Stimulated activated naive B cell treated with anti-CD40 and anti-IgM and Interleukin-4, amounts not matched to agents 10 μg/mL and 1 μg/mL and 100 μg/mL, for 72 hours (primary cell): ENCODE measurements around the gene AICDA.
"Not testable (repeated sequence)": the region's sequence is repeated elsewhere in the genome, so short reads cannot be mapped to it uniquely, and the experiment has no call there.

Experiments used
- ATAC-seq, 2 donors: fragments of 150-1000 bp; cut with Tn5 transposase; replicated peaks; 2 replicates each; pipeline ENCODE4 v1.10.0; 2021; ENCODE audit warnings: moderate library complexity in 1 of 2
- DNase-seq: peaks from one replicate; pipeline ENCODE4 v3.0.0; 2021
- H3K27ac Mint-ChIP-seq: one replicate; pipeline ENCODE4 v1.8.0; 2022; ENCODE audit warnings: mild to moderate bottlenecking, mixed read lengths
- H3K27me3 Mint-ChIP-seq, 2 donors: one replicate each; pipeline ENCODE4 v1.8.0; 2022; ENCODE audit warnings: mixed read lengths in 2 of 2
- H3K36me3 Mint-ChIP-seq, 2 donors: one replicate each; pipeline ENCODE4 v1.8.0; 2022; ENCODE audit warnings: mixed read lengths in 2 of 2, mild to moderate bottlenecking in 1 of 2
- H3K4me1 Mint-ChIP-seq, 2 donors: one replicate each; pipeline ENCODE4 v1.8.0; 2022; ENCODE audit warnings: mixed read lengths in 2 of 2, mild to moderate bottlenecking in 1 of 2
- H3K4me3 Mint-ChIP-seq, 2 donors: one replicate each; pipeline ENCODE4 v1.8.0; 2022; ENCODE audit warnings: mild to moderate bottlenecking in 2 of 2, mixed read lengths in 2 of 2, moderate library complexity in 1 of 2
- H3K9me3 Mint-ChIP-seq, 2 donors: one replicate each; pipeline ENCODE4 v1.8.0; 2022; ENCODE audit warnings: mixed read lengths in 2 of 2, mild to moderate bottlenecking in 1 of 2

The AICDA gene

DNA sequence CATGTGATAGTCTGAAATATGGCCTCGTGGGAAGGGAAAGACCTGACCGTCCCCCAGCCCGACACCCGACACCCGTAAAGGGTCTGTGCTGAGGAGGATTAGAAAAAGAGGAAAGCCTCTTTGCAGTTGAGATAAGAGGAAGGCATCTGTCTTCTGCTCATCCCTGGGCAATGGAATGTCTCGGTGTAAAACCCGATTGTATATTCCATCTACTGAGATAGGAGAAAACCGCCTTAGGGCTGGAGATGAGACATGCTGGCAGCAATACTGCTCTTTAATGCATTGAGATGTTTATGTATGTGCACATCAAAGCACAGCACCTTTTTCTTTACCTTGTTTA lies 23.3 kb upstream of the AICDA start:
- H3K4me1 Mint-ChIP-seq, result peaks cover 5 to 16% of the 10 kb centered on the region in 2 donors
- ATAC-seq, H3K27me3 Mint-ChIP-seq, DNase-seq, H3K4me3 Mint-ChIP-seq, H3K27ac Mint-ChIP-seq, H3K36me3 Mint-ChIP-seq, H3K9me3 Mint-ChIP-seq: not testable (repeated sequence)

- H3K27ac Mint-ChIP-seq, result peak overlapping the region; percentile 27
- H3K4me3 Mint-ChIP-seq, result not testable (repeated sequence)
These were observed 22.8 kb upstream of the AICDA start for GRCh38 chr12:8635342-8636006.

GRCh38 chr12:8630131-8630530 lies 17.5 kb upstream of the AICDA start:
- no peak for DNase-seq
- Mint-ChIP-seq H3K36me3 (peaks cover 4 to 12% of the 10 kb centered on the region in 2 donors), H3K27me3 (no peaks in the 10 kb centered on the region), H3K27ac (peak overlapping the region; percentile 52), H3K4me3 (peak overlapping the region in 1 of 2 donors; percentile 25), H3K4me1 (peaks cover 14 to 35% of the 10 kb centered on the region in 2 donors), H3K9me3 (peaks cover 0 to 5% of the 10 kb centered on the region in 2 donors)
- no peak for ATAC-seq

More at GRCh38 chr12:8635342-8636006, 22.8 kb upstream of the AICDA start:
- not testable (repeated sequence) for ATAC-seq, H3K9me3 Mint-ChIP-seq, DNase-seq, H3K27me3 Mint-ChIP-seq
- H3K36me3 Mint-ChIP-seq, result peaks cover 4 to 12% of the 10 kb centered on the region in 2 donors
- peaks cover 5 to 20% of the 10 kb centered on the region in 2 donors for H3K4me1 Mint-ChIP-seq

DNA sequence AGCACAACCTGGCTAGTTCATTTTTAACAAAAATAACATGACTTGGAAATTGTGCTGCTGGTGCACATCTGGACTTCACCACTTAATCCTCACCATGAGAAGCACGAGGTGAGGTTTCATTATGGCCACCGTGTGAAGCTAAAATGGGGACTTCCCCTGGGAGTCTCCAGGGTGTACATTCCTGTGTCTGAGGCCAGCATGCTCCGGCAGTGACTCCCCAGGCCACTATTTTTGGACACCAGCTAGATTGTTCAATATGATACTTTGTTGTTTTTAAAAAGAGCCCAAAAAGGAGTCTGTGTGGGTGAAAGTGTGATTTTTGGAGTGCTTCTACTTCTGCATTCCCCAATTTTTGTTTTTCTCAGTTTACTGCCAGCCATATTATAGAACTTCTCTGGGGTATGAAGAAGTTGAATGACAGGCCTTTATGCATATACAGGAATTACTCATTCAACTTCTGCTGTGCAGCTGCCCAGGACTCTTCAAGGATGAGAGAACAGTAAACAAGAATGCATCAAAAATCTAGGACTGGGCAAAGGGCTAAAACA lies 16.9 kb upstream of the AICDA start:
- H3K9me3 Mint-ChIP-seq, result peaks cover 0 to 5% of the 10 kb centered on the region in 2 donors
- ATAC-seq (peak; percentile 95 to 97), DNase-seq (peak; percentile 86)
- peaks cover 4 to 12% of the 10 kb centered on the region in 2 donors for H3K36me3 Mint-ChIP-seq
- H3K4me3 Mint-ChIP-seq, result peak overlapping the region; percentile 20 to 32
- peak overlapping the region; percentile 52 for H3K27ac Mint-ChIP-seq
- H3K27me3 Mint-ChIP-seq, result no peaks in the 10 kb centered on the region
- H3K4me1 Mint-ChIP-seq, result peaks cover 14 to 35% of the 10 kb centered on the region in 2 donors

DNA sequence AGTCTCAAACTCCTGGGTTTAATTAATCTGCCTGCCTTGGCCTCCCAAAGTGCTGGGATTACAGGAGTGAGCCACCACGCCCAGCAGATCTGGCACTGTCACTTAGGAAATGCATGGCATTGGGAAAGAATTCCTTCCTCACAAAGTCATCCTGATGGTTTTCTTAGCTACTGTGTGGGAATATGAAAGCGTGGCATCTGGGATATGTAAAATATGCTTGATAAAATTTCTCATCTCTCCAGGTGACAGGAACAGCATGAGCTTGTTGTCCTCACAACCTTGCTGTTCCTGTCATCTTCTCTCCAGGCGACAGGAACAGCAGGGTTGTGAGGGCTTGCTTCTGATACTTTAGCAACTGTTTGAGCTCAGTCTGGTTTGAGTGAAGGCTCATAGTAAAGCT lies 16.1 kb upstream of the AICDA start:
- Mint-ChIP-seq H3K27ac (peak overlapping the region; percentile 73), H3K4me3 (no peak overlapping the region), H3K9me3 (peaks cover 0 to 5% of the 10 kb centered on the region in 2 donors), H3K36me3 (peaks cover 4 to 11% of the 10 kb centered on the region in 2 donors), H3K4me1 (peaks cover 14 to 35% of the 10 kb centered on the region in 2 donors), H3K27me3 (no peaks in the 10 kb centered on the region)
- ATAC-seq, result no peak
- no peak for DNase-seq

- H3K4me1 Mint-ChIP-seq, result peaks cover 14 to 26% of the 10 kb centered on the region in 2 donors
- H3K9me3 Mint-ChIP-seq, H3K4me3 Mint-ChIP-seq, H3K27me3 Mint-ChIP-seq, ATAC-seq, DNase-seq, H3K36me3 Mint-ChIP-seq, H3K27ac Mint-ChIP-seq: not testable (repeated sequence)
These were observed 12.1 kb upstream of the AICDA start for GRCh38 chr12:8624750-8625149.

DNA sequence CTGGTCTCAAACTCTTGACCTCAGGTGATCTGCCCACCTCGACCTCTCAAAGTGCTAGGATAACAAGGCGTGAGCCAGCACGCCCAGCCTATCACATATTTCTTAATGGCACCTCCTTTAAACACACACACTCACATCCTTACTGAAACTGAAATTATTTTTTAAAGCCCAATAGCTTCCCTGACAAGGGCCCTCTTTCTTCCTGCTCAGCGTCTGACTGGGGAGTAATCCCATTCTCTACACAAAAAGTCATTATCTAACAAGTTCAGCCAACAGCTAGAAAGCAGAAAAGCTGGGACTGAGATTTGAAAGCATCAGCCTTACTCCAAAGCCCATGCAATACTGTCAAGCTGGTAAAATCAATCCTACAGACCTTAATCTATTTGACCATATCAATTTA lies 10.0 kb upstream of the AICDA start:
- Mint-ChIP-seq H3K36me3 (peaks cover 0 to 3% of the 10 kb centered on the region in 2 donors), H3K9me3 (peaks cover 0 to 2% of the 10 kb centered on the region in 2 donors), H3K4me3 (no peak overlapping the region), H3K27ac (no peak overlapping the region), H3K4me1 (peaks cover 6 to 18% of the 10 kb centered on the region in 2 donors), H3K27me3 (no peaks in the 10 kb centered on the region)
- DNase-seq (no peak), ATAC-seq (no peak)

GRCh38 chr12:8615206-8615605 lies 2.5 kb upstream of the AICDA start:
- H3K27ac Mint-ChIP-seq, result no peak overlapping the region
- DNase-seq, result no peak
- no peak overlapping the region for H3K4me3 Mint-ChIP-seq
- H3K27me3 Mint-ChIP-seq, result no peaks in the 10 kb centered on the region
- H3K9me3 Mint-ChIP-seq, result peaks cover 3 to 8% of the 10 kb centered on the region in 2 donors
- H3K36me3 Mint-ChIP-seq, result peaks cover 2 to 10% of the 10 kb centered on the region in 2 donors
- no peak for ATAC-seq
- H3K4me1 Mint-ChIP-seq, result peaks cover 22 to 31% of the 10 kb centered on the region in 2 donors

DNA sequence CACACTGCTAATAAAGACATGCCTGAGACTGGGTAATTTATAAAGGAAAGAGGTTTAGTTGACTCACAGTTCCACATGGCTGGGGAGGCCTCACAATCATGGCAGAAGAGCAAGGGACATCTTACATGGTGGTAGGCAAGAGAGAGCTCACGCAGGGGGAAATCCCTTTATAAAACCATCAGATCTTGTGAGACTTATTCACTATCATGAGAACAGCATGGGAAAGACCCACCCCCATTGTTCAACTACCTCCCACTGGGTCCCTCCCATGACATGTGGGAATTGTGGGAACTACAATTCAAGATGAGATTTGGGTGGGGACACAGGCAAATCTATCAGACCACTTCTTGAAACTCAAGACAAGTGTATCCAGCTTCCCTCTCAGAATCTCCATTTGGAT lies 1.2 kb upstream of the AICDA start:
- not testable (repeated sequence) for H3K27ac Mint-ChIP-seq, H3K36me3 Mint-ChIP-seq, H3K4me3 Mint-ChIP-seq, H3K9me3 Mint-ChIP-seq, H3K27me3 Mint-ChIP-seq, DNase-seq, ATAC-seq
- peaks cover 25 to 32% of the 10 kb centered on the region in 2 donors for H3K4me1 Mint-ChIP-seq

DNA sequence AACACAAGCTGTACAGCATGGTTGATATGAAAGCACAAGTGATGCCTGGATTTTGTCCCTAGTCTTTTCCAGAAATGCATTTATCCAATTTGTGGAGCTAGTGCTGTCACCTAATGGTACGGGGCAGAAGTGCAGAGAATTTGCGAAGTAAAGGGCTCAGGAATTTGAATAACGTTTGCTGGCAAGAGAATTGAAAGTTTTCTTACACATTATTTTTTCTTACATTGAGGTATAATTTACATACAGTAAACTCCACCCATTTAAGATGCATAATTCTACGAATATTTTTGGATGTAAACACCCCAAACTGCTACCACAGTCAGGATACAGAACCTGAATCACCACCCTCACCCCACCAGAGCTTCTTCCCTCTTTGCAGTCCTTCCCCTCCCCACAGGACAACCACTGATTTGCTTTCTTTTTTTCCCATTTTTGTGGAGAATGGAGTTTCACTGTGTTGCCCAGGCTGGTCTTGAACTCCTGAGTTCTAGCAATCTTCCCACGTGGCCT lies 3.5 kb downstream of the AICDA start:
- Mint-ChIP-seq H3K4me1 (peaks cover 32 to 38% of the 10 kb centered on the region in 2 donors), H3K9me3 (peaks cover 0 to 1% of the 10 kb centered on the region in 2 donors), H3K27ac (peak overlapping the region; percentile 65), H3K4me3 (peak overlapping the region; percentile 78 to 79), H3K27me3 (peaks cover 11 to 16% of the 10 kb centered on the region in 2 donors), H3K36me3 (peaks cover 1 to 7% of the 10 kb centered on the region in 2 donors)
- DNase-seq (no peak), ATAC-seq (peak; percentile 19 to 48)

GRCh38 chr12:8606890-8607289 lies 5.8 kb downstream of the AICDA start:
- ATAC-seq, result no peak
- Mint-ChIP-seq H3K9me3 (no peaks in the 10 kb centered on the region), H3K27me3 (peaks cover 11 to 19% of the 10 kb centered on the region in 2 donors), H3K36me3 (peaks cover 2 to 3% of the 10 kb centered on the region in 2 donors), H3K4me1 (peaks cover 26 to 37% of the 10 kb centered on the region in 2 donors), H3K27ac (no peak overlapping the region), H3K4me3 (no peak overlapping the region)
- DNase-seq, result no peak

GRCh38 chr12:8605057-8605456 lies 7.6 kb downstream of the AICDA start:
- DNase-seq (no peak), ATAC-seq (no peak)
- peaks cover 16 to 25% of the 10 kb centered on the region in 2 donors for H3K27me3 Mint-ChIP-seq
- no peaks in the 10 kb centered on the region for H3K9me3 Mint-ChIP-seq
- H3K36me3 Mint-ChIP-seq, result peaks cover 2 to 3% of the 10 kb centered on the region in 2 donors
- peaks cover 17 to 26% of the 10 kb centered on the region in 2 donors for H3K4me1 Mint-ChIP-seq
- no peak overlapping the region for H3K4me3 Mint-ChIP-seq
- no peak overlapping the region for H3K27ac Mint-ChIP-seq

- H3K4me1 Mint-ChIP-seq, result peaks cover 11 to 14% of the 10 kb centered on the region in 2 donors
- ATAC-seq (no peak), DNase-seq (no peak)
- H3K27ac Mint-ChIP-seq, result no peak overlapping the region
- peaks cover 2 to 3% of the 10 kb centered on the region in 2 donors for H3K36me3 Mint-ChIP-seq
- H3K27me3 Mint-ChIP-seq, result peaks cover 17 to 29% of the 10 kb centered on the region in 2 donors
- no peaks in the 10 kb centered on the region for H3K9me3 Mint-ChIP-seq
- no peak overlapping the region for H3K4me3 Mint-ChIP-seq
These were observed 8.8 kb downstream of the AICDA start for GRCh38 chr12:8603856-8604255.

- ATAC-seq, result no peak
- no peak overlapping the region for H3K4me3 Mint-ChIP-seq
- H3K27ac Mint-ChIP-seq, result no peak overlapping the region
- peaks cover 17 to 29% of the 10 kb centered on the region in 2 donors for H3K27me3 Mint-ChIP-seq
- peaks cover 2 to 3% of the 10 kb centered on the region in 2 donors for H3K36me3 Mint-ChIP-seq
- DNase-seq, result no peak
- H3K9me3 Mint-ChIP-seq, result no peaks in the 10 kb centered on the region
- peaks cover 9 to 11% of the 10 kb centered on the region in 2 donors for H3K4me1 Mint-ChIP-seq
These were observed 9.4 kb downstream of the AICDA start for GRCh38 chr12:8603286-8603685.

DNA sequence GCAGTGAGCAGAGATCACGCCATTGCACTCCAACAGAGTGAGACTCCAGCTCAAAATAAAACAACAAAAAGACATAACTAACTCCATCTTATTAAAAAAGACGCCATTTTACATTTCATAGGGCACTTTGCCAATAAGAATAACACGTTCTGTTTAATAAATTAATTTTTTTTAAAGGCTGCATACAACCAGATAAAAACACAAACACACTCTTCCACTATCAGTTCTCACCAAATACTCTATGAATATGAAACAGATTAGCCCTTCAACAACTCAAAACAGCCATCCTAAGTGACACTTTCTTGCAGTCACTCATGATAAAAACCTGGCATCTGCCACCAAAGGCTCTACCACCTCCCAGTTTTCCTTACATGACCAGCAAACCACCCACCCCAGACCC lies 16.1 kb downstream of the AICDA start:
- Mint-ChIP-seq H3K27me3 (peaks cover 14 to 16% of the 10 kb centered on the region in 2 donors), H3K9me3 (no peaks in the 10 kb centered on the region), H3K27ac (no peak overlapping the region), H3K4me1 (no peaks in the 10 kb centered on the region), H3K4me3 (no peak overlapping the region), H3K36me3 (no peaks in the 10 kb centered on the region)
- no peak for DNase-seq
- ATAC-seq, result no peak
